GM23338 (cell line): ENCODE results near the gene PASK.
"Not testable (repeated sequence)": the region's sequence is repeated elsewhere in the genome, so short reads cannot be mapped to it uniquely, and the experiment has no call there.

Experiments
- EZH2 ChIP-seq: fragments of 200-600 bp; sonication (generic); IDR thresholded peaks from one replicate; pipeline ENCODE4 v1.8.0; 2017; ENCODE audit warnings: antibody characterized with exemption, mild to moderate bottlenecking, low read depth; ENCODE audit not compliant: unreplicated experiment
- EZH2phosphoT487 ChIP-seq: fragments of 200-600 bp; sonication (generic); IDR thresholded peaks from one replicate; pipeline ENCODE4 v1.8.1; 2018; ENCODE audit warnings: antibody characterized with exemption; ENCODE audit not compliant: unreplicated experiment
- POLR2AphosphoS5 ChIP-seq: IDR thresholded peaks from 2 replicates; pipeline ENCODE4 v1.6.1; 2016; ENCODE audit warnings: antibody characterized with exemption, low read depth
- TF ChIP-seq, protein P1 (sequence below), 2 experiments: fragments of 200-600 bp in 1 of 2; sonication (generic) in 1 of 2; conservative IDR thresholded peaks; 2 replicates each; pipeline versions ENCODE4 v1.5.1 to v1.6.1; 2016 to 2017; ENCODE audit warnings: antibody characterized with exemption in 2 of 2, low read depth in 2 of 2, mild to moderate bottlenecking in 2 of 2, moderate library complexity in 1 of 2
- TF ChIP-seq, protein P2 (sequence below): IDR thresholded peaks from one replicate; pipeline ENCODE4 v1.6.1; 2018; ENCODE audit warnings: antibody characterized with exemption; ENCODE audit not compliant: unreplicated experiment

DNA sequence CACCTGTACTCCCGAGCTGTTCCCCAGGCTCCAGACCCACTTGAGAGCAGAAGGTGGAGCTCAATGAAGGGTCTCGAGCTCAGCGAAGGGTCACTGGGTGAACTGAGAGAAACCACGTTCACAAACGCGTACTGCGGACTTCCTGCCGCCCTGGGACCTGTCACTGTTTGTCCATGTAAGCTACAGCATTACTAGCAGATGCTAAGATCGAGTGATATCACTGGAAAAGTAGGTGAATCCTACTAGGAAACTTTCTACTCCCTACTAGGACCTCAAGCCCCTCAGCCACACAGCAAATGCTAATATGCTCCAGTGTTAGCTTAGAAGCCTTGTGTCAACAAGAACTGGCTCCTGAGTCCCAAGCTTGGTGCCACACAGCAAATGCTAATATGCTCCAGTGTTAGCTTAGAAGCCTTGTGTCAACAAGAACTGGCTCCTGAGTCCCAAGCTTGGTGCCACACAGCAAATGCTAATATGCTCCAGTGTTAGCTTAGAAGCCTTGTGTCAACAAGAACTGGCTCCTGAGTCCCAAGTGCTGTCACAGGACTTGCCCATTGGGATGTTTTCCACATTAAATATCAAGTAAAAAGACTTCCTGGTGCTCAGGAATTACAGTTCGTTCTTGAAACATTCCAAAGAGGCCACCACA lies 56.0 kb downstream of the PASK start:
- TF ChIP-seq, protein P1, sequence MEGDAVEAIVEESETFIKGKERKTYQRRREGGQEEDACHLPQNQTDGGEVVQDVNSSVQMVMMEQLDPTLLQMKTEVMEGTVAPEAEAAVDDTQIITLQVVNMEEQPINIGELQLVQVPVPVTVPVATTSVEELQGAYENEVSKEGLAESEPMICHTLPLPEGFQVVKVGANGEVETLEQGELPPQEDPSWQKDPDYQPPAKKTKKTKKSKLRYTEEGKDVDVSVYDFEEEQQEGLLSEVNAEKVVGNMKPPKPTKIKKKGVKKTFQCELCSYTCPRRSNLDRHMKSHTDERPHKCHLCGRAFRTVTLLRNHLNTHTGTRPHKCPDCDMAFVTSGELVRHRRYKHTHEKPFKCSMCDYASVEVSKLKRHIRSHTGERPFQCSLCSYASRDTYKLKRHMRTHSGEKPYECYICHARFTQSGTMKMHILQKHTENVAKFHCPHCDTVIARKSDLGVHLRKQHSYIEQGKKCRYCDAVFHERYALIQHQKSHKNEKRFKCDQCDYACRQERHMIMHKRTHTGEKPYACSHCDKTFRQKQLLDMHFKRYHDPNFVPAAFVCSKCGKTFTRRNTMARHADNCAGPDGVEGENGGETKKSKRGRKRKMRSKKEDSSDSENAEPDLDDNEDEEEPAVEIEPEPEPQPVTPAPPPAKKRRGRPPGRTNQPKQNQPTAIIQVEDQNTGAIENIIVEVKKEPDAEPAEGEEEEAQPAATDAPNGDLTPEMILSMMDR (conservative IDR thresholded peaks at IDR 0.05; ENCODE audit: low read depth in 2 of 2): not testable (repeated sequence)
- not testable (repeated sequence) for TF ChIP-seq POLR2AphosphoS5, EZH2phosphoT487, EZH2
- TF ChIP-seq, protein P2, sequence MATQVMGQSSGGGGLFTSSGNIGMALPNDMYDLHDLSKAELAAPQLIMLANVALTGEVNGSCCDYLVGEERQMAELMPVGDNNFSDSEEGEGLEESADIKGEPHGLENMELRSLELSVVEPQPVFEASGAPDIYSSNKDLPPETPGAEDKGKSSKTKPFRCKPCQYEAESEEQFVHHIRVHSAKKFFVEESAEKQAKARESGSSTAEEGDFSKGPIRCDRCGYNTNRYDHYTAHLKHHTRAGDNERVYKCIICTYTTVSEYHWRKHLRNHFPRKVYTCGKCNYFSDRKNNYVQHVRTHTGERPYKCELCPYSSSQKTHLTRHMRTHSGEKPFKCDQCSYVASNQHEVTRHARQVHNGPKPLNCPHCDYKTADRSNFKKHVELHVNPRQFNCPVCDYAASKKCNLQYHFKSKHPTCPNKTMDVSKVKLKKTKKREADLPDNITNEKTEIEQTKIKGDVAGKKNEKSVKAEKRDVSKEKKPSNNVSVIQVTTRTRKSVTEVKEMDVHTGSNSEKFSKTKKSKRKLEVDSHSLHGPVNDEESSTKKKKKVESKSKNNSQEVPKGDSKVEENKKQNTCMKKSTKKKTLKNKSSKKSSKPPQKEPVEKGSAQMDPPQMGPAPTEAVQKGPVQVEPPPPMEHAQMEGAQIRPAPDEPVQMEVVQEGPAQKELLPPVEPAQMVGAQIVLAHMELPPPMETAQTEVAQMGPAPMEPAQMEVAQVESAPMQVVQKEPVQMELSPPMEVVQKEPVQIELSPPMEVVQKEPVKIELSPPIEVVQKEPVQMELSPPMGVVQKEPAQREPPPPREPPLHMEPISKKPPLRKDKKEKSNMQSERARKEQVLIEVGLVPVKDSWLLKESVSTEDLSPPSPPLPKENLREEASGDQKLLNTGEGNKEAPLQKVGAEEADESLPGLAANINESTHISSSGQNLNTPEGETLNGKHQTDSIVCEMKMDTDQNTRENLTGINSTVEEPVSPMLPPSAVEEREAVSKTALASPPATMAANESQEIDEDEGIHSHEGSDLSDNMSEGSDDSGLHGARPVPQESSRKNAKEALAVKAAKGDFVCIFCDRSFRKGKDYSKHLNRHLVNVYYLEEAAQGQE: not testable (repeated sequence)
